HUDEP-2 (cell line): Measurements from ENCODE around the gene ARHGAP45.

Experiments
- DNase-seq, 76 experiments: peaks; one replicate each; lab custom pipeline; 2025; ENCODE audit not compliant: unreplicated experiment in 76 of 76; lab: John Stamatoyannopoulos, UW

The ARHGAP45 gene

DNA sequence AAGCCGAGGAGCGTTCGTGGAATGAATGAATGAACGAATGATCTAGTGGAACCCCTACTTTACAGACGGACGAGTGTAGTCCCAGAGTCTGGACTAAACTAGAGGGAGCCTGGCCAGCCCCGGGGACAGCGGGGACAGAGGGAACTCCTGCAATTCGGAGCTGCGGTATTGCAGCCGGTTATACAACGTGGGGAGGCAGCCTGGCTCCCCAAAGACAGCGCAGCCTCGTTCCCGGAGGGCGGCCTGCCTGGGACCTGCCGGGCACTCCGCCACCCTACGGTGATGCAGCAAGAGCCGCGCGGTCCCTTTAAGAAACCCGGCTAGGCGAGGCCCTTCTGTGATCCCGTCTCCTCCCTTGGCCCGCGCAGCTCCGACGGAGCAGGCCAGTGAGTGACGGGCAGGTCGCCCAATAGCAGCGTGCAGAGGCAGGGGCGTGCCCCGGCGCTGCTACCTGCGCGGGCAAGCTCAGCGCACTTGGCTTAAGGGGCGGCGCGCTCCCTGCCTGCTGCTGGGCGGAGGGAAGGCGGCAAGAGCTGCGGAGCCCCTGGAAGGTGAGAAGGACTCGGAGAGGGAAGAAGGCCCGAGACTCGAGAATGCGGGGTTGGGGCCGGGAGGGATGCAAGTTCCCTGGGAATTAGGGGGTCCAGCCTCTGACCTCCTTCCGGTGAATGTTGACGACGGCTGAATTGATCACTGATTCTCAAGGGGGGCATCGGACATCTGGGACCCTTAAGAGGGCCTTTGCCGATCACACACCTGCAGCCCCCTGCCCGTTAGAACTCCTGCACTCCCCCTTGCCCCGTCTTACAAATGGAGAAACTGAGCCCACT lies 27.1 kb upstream of the ARHGAP45 start, which contains the start of gene ABCA7:
ABCA7 (plus strand) TSS at position 462 of the 830 bp plus-strand sequence. CDS start 1,255 bp downstream, outside the sequence.
- peak; percentile 75 to 100 (median 99) for DNase-seq

GRCh38 chr19:1040476-1041271 lies 26.3 kb upstream of the ARHGAP45 start:
- peak; percentile 86 to 99 (median 96) for DNase-seq

DNA sequence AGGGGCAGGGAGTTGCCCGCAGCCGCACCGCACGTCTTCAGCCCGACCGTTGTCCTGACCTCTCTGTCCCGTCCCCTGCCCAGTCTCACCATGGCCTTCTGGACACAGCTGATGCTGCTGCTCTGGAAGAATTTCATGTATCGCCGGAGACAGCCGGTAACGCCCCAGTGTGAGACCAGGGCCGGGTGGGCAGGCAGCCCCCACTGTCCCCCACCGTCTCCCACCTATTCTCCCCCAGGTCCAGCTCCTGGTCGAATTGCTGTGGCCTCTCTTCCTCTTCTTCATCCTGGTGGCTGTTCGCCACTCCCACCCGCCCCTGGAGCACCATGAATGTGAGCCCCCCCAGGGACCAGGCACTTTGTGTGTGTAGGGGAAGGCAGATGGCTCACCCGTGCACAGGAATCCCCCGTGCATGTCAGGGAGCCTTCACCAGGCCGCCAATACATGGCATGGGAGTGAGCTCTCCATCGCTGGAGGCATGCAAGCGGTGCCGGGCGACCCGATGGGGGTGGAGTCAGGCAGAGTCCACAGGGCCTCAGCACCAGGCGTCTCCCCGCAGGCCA lies 25.6 kb upstream of the ARHGAP45 start:
- no peak for DNase-seq

GRCh38 chr19:1041835-1042685 lies 24.9 kb upstream of the ARHGAP45 start:
- no peak for DNase-seq

- no peak for DNase-seq
Measured at GRCh38 chr19:1042689-1043511, 24.1 kb upstream of the ARHGAP45 start.

DNA sequence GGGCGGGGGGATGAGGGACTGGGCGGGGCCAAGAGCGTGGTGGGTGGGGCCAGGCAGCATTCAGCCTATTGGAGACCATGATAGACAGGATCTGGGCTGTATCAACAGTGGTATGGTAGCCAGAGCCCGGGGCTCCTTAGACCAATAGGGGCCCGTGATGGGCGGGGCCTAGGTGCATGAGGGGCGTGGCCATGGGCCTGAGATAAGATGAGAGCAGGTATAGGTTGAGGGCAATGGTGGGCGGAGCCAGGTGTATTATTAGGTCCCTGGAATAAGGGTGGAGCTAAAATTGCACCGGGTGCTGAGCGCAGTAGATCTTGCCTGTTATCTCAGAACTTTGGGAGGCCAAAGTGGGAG lies 21.7 kb upstream of the ARHGAP45 start:
- DNase-seq: peak in 62 of 76 experiments; percentile 21 to 77 (median 58)

DNA sequence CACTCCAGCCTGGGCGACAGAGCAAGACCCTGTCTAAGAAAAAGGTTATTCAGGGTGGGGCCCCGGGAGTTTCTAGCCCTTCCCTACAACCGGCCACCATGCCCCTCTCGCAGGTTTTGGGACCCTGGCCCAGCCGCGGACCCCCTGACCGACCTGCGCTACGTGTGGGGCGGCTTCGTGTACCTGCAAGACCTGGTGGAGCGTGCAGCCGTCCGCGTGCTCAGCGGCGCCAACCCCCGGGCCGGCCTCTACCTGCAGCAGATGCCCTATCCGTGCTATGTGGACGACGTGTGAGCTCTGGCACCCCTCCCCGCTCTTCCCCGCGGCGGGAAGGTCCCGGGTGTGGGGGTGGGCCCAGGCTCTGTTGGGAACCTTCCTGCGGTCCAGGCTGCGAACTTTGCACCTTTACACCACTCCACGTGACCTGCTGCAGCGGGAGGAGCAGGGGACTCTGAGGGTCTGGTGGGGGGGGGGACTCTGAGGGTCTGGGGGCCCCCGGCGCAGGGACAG lies 20.8 kb upstream of the ARHGAP45 start:
- DNase-seq: no peak

GRCh38 chr19:1046836-1047695 lies 19.9 kb upstream of the ARHGAP45 start:
- DNase-seq: peak in 2 of 76 experiments; percentile 19 to 20

- no peak for DNase-seq
Measured at GRCh38 chr19:1047696-1048147, 19.2 kb upstream of the ARHGAP45 start.

DNA sequence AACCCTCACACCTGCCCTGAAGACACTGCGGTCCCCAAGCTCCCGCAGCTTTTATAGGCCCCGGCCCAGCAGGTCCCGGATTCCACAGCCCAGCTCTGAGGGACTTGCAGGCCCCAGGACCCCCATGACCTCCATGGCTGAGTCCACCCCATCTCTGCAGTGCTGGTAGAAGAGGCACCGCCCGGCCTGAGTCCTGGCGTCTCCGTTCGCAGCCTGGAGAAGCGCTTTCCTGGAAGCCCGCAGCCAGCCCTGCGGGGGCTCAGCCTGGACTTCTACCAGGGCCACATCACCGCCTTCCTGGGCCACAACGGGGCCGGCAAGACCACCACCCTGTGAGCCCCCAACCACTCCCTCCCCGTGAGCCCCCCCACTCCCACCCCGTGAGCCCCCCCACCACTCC lies 17.9 kb upstream of the ARHGAP45 start:
- DNase-seq: no peak

DNA sequence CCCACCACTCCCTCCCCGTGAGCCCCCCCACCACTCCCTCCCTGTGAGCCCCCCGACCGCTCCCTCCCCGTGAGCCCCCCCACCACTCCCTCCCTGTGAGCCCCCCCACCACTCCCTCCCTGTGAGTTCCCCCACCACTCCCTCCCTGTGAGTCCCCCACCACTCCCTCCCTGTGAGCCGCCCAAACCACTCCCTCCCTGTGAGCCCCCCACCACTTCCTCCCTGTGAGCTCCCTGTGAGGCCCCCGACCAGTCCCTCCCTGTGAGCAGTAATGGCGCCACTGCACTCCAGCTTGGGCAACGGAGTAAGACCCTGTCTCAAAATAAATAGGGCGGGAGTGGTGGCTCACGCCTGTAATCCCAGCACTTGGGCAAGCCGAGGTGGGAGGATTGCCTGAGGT lies 17.2 kb upstream of the ARHGAP45 start:
- DNase-seq: no peak

- DNase-seq: no peak
Measured at GRCh38 chr19:1050989-1051788, 15.8 kb upstream of the ARHGAP45 start.

DNA sequence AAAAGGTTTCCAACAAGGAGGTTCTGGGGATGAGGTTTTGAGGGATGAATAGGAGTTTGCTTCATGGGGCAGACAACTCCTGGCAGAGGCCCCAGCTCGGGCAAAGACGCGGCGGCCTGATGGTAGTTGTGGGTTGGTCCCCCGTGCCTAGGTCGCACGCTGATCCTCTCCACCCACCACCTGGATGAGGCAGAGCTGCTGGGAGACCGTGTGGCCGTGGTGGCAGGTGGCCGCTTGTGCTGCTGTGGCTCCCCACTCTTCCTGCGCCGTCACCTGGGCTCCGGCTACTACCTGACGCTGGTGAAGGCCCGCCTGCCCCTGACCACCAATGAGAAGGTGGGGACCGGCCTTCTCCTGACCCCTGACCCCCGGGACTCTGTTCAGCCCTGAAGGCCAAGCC lies 15.2 kb upstream of the ARHGAP45 start:
- no peak for DNase-seq

DNA sequence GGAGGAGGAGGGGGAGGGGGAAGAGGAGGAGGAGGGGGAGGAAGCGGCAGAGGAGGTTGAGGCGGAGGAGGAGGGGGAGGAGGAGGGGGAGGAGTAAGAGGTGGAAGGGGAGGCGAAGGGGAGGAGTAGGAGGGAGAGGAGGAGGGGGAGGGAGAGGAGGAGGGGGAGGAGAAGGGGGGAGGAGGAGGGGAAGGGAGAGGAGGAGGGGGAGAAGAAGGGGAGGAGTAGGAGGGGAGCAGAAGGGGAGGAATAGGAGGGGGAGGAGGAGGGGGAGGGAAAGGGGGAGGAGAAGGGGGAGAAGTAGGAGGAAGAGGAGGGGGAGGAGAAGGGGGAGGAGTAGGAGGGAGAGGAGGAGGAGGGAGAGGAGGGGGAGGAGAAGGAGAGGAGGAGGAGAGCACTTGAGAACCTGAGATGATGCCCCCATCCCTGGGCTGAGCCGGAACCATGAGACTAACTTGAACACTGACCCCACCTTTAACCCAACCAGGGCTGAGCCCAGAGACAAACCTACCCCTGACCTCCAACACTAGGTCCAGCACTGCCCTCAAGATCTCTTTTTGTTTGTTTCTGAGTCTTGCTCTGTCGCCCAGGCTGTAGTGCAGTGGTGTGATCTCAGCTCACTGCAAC lies 14.5 kb upstream of the ARHGAP45 start:
- DNase-seq: no peak

GRCh38 chr19:1053176-1054101 lies 13.5 kb upstream of the ARHGAP45 start:
- no peak for DNase-seq
